ELF-1 (cell line): ENCODE measurements around the gene NAIF1.

Experiments used
- DNase-seq: peaks from one replicate; pipeline ENCODE4 v3.0.0-alpha.2; 2016; ENCODE audit warnings: low read depth, low spot score

The NAIF1 gene

DNA sequence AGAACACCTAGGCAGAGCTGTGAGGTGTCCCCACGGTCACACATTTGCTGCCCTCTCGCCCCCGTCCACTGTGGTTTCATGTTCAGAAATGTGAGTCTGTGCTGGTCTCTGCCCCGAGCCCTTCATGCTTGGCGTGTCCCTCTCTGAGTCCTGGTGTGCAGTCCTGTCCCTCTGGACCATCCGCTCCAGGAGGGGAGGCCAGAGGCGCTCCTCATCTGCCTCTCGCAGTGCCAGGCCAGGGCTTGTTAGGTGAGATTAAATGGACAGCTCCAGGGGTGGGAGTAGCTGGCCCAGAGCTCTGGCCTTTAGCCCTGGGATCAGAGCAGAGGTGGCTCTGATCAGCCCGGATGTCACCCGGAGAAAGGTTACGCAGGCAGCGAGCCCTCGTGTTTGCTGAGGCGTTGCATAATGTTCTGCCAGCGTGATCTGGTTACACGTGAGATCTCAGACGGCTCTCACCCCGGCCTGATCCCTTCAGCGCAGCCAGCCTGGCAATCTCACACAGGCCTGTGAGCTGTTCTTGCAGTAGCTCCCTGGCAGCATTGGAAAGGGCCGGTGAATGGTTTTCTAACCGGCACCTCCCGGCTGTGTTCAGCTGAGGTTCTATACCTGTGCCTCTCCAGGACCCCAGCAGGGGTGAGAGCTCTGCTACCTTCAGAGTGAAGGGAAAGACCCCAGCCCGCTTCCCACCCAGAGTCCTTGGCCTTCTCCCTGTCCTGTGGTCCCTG lies 35.9 kb upstream of the NAIF1 start:
- DNase-seq = no peak

- DNase-seq = no peak
Measured at GRCh38 chr9:128102196-128102595, 35.1 kb upstream of the NAIF1 start.

DNA sequence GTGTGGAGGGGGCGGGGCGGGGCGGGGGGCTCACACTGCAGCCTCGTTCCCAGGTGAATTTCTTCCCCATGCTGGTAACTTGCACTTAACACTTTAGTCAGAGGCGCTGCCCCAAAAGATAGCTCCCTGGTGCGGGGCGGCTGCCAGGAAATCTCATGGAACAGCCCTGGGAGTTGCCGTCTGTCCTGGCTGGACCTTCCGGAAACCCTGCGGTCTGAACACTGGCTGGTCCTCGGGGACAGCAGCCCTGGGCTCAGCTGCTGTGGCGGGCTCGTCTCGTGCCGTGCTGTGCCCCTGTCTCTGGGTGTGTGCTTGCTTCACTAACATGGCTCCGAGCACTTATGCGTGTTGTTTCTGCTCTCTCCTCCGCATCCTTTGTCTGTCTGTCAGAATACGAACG lies 34.6 kb upstream of the NAIF1 start:
- no peak for DNase-seq

- DNase-seq = no peak
Measured at GRCh38 chr9:128101231-128101661, 34.1 kb upstream of the NAIF1 start.

DNA sequence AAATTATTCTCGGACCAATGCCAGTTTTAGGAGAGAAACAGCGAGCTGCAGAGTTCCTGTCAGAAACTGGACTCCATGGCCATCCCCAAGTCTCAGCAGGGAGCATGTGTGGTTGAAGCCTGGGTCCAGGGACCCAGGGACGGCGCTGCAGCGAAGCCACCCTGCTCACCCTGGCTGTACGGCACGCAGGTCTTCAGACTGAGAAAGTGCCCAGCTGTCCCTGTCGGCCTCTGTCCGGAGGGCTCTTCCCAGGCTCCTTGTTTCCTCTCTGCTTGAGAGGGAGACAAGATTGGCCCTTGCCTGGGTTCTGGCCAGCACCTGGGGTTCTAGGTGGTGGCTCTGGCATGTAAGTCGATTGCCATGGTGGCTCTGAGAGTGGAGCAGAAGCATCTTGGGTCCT lies 33.5 kb upstream of the NAIF1 start:
- no peak for DNase-seq

GRCh38 chr9:128099932-128100491 lies 32.9 kb upstream of the NAIF1 start:
- no peak for DNase-seq

DNA sequence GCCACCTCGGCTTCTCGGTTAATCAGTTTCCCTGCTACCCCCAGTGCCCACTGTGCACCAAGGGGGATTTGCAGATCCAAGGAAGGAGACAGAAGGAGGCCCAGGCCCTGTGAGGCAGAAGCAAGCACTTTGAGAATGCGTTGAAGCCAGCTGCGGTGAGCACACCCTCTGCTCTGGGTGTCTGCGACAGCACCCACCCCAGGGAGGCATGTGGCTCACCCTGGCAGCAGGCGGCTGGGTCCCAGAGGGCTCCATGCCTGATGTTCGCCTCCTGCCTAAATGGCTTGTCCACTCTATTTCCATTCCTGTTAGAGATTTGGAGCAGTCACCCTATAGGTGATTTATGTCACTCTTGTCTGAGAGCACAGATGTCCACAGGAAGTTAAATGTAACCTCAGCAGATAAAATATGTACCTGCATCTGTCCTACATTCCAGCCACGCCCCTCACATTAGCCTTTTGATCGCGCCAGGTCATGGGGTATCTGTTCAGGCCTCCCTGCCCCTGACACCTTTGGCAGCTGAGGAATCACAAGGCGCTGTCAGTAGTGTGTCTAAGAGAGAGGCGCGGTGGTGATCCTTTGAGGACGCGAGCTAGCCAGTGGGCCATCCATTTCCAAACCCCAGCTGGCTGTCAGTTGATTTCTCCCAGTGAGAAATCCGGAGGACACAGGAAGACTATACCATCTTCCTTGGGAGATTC lies 32.3 kb upstream of the NAIF1 start:
- DNase-seq = peak; percentile 50

GRCh38 chr9:128098297-128099230 lies 31.4 kb upstream of the NAIF1 start:
- DNase-seq = peak; percentile 99

- DNase-seq = no peak
Measured at GRCh38 chr9:128097543-128098296, 30.6 kb upstream of the NAIF1 start.

- DNase-seq = peak; percentile 82
Measured at GRCh38 chr9:128096616-128097536, 29.8 kb upstream of the NAIF1 start.

DNA sequence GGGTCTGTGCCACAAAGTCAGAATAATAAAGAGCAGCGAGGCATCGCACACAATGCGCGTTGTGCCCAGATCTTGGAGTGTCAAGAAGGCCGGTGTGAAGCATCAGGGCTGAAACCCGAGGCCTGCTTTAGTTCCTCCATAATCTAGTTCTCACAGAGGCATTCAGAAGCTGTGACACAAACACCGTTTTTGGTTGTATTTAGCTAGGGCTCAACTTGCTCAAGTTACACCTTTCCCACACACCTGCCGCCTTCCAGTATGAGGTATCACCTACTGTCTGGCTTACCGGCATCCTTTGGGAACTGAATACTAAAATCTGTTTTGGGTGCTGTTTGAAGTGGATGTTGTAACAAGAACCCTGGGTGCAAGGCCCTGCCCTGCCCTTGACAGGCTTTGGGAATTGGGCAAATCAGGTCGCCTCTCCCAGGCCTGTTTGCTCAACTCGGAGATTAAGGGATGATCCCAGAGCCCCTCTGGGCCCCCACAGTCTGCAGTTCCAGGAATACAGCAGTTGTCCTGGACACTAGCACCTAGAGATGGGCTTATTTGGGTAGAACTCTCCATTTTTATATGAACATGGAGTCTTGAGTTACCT lies 27.9 kb upstream of the NAIF1 start:
- no peak for DNase-seq

- peak; percentile 55 for DNase-seq
Measured at GRCh38 chr9:128094166-128094949, 27.2 kb upstream of the NAIF1 start.

GRCh38 chr9:128093011-128093410 lies 25.9 kb upstream of the NAIF1 start:
- no peak for DNase-seq

DNA sequence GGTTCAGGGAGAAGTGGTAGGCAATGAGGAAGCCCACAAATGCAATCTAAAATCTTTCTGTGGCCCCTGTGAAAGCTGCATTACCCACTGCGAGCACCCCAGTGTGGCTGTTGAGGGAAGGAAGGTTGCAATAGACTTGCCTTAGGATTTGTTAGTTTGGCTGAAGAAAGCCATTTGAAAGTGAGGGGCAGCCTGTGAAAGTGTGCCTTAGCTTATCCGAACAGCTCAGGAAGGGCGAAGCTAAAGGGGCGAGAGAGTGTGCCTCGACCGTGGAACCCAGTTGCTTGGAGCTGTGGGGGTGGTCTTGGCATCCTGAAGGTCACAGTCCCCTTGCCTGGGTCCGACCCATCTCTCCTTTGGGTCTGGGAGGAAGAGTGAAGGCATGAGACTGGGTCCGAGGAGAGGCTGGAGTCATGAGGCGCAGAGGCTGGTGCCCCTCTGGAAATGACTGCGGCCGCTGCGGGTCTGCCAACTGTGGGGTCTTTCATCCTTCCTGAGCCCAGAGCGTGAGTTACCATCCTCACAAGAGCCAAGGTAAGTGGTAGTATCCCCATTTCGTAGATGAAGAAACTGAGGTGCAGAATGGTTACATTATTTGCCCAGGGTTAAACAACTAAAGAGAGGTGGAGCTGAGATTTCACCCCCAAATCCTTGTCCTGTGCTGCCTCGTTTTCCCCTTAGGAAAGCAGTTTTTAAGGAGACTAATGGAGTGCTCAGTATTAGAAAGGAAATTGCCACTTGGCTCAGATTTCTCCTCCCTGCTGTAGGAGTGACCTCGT lies 25.3 kb upstream of the NAIF1 start:
- no peak for DNase-seq

DNA sequence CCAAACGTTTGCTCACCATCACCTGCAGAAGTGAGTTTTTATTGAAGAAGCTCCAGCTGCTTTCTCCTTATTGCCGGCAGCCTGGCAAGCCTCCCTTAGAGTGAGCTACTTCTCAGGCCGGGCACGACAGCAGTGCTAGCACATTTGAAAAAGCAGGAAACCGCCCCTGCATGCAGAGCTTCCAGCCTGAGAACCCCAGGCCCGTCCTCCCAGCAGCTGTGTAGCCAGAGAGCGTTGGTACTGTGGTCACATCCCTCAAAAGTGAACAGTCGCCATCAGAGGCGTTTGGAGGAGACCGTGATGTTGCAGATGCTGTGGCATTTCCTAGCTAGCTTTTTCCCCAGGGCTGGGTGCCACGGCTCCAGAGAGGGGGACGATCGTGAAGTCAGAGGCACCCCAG lies 24.5 kb upstream of the NAIF1 start:
- no peak for DNase-seq

- DNase-seq = no peak
Measured at GRCh38 chr9:128091144-128091543, 24.0 kb upstream of the NAIF1 start.

GRCh38 chr9:128089299-128089698 lies 22.2 kb upstream of the NAIF1 start:
- DNase-seq = no peak
